ENCODE measurements around the gene DCUN1D3.

- TF ChIP-seq CTCF (IDR thresholded peaks at IDR 0.05) (no peak), POLR2A (IDR thresholded peaks at IDR 0.05) (no peak)
Measured at GRCh38 chr16:20897253-20897897, 2.8 kb downstream of the DCUN1D3 start.

Data from testis (tissue), 2 donors.